ENCODE data around the gene F10.

The F10 gene

DNA sequence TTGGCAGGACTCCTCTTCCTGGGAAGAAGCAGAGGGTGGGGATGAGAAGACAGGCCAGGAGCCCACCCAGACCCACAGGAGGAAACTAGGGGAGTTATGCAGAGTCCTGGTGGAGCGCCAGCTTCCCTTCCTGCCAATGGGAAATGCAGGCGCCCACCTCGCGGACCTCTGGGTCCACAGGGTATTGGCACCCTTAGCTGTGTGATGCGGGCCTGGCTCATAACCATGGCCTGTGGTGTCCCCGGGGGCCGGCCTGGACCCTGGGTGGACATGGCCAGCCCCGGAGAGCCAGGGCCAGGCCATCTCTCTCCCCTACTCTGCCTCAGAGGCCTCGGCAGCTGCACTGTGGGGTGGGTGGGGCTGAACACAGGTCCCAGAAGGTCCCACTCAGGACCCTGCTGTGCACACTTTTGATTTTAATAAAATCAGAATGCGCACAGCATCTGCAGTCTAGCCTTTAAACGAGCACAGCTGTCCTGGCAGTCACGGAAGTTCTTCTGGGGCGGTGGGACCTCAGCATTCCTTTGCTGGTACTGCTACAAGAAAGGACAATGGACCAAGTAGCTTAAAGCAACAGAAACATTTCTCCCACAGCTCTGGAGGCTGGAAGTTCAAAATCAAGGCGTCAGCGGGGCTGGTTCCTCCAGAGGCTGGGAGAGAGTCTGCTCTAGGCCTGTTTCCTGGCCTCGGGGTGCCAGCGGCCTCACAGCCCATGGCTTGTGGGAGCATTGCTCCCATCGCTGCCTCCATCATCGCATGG is 1.8 kb downstream of the F10 start:
- no peaks in the 10 kb centered on the region for H3K27me3 ChIP-seq (ENCODE audit: insufficient read depth, low read length, poor library complexity, severe bottlenecking)
- no peak for TF ChIP-seq EZH2phosphoT487 (IDR thresholded peaks at IDR 0.05; ENCODE audit: borderline replicate concordance)
- TF ChIP-seq, protein P1, sequence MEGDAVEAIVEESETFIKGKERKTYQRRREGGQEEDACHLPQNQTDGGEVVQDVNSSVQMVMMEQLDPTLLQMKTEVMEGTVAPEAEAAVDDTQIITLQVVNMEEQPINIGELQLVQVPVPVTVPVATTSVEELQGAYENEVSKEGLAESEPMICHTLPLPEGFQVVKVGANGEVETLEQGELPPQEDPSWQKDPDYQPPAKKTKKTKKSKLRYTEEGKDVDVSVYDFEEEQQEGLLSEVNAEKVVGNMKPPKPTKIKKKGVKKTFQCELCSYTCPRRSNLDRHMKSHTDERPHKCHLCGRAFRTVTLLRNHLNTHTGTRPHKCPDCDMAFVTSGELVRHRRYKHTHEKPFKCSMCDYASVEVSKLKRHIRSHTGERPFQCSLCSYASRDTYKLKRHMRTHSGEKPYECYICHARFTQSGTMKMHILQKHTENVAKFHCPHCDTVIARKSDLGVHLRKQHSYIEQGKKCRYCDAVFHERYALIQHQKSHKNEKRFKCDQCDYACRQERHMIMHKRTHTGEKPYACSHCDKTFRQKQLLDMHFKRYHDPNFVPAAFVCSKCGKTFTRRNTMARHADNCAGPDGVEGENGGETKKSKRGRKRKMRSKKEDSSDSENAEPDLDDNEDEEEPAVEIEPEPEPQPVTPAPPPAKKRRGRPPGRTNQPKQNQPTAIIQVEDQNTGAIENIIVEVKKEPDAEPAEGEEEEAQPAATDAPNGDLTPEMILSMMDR (conservative IDR thresholded peaks at IDR 0.05; ENCODE audit: low read length), result no peak
- no peak overlapping the region for H3K9ac ChIP-seq (ENCODE audit: low read depth, low read length, poor library complexity, severe bottlenecking)
- H3F3A ChIP-seq (ENCODE audit: low read depth), result no peaks in the 10 kb centered on the region
- H3K9me3 ChIP-seq (ENCODE audit: insufficient read depth, low read depth, low read length), result no peaks in the 10 kb centered on the region
- H3K4me2 ChIP-seq (ENCODE audit: low read depth, low read length, poor library complexity, severe bottlenecking), result no peak overlapping the region
- H3K79me2 ChIP-seq (ENCODE audit: insufficient read depth, low read length), result no peaks in the 10 kb centered on the region
- H3K4me3 ChIP-seq (ENCODE audit: low read length, poor library complexity, severe bottlenecking), result no peak overlapping the region
- no peaks in the 10 kb centered on the region for H3K9me2 ChIP-seq (replicated peaks; ENCODE audit: low read depth, low read length)
- no peaks in the 10 kb centered on the region for H4K20me1 ChIP-seq (ENCODE audit: insufficient read depth, low read length, poor library complexity, severe bottlenecking)
- H3K4me1 ChIP-seq (ENCODE audit: insufficient read depth, low read length, poor library complexity, severe bottlenecking), result no peaks in the 10 kb centered on the region
- H3K36me3 ChIP-seq (ENCODE audit: insufficient read depth, low read length), result no peaks in the 10 kb centered on the region
- H2AFZ ChIP-seq (ENCODE audit: low read length), result no peak overlapping the region

GRCh38 chr13:113125506-113126264 is 3.1 kb downstream of the F10 start:
- H4K20me1 ChIP-seq (ENCODE audit: insufficient read depth, low read length, poor library complexity, severe bottlenecking), result no peaks in the 10 kb centered on the region
- no peaks in the 10 kb centered on the region for H3K79me2 ChIP-seq (ENCODE audit: insufficient read depth, low read length)
- H3K4me3 ChIP-seq (ENCODE audit: low read length, poor library complexity, severe bottlenecking), result no peak overlapping the region
- no peaks in the 10 kb centered on the region for H3K9me2 ChIP-seq (replicated peaks; ENCODE audit: low read depth, low read length)
- no peaks in the 10 kb centered on the region for H3K4me1 ChIP-seq (ENCODE audit: insufficient read depth, low read length, poor library complexity, severe bottlenecking)
- H2AFZ ChIP-seq (ENCODE audit: low read length), result no peak overlapping the region
- H3K9ac ChIP-seq (ENCODE audit: low read depth, low read length, poor library complexity, severe bottlenecking), result no peak overlapping the region
- no peaks in the 10 kb centered on the region for H3K36me3 ChIP-seq (ENCODE audit: insufficient read depth, low read length)
- no peaks in the 10 kb centered on the region for H3K9me3 ChIP-seq (ENCODE audit: insufficient read depth, low read depth, low read length)
- no peaks in the 10 kb centered on the region for H3K27me3 ChIP-seq (ENCODE audit: insufficient read depth, low read length, poor library complexity, severe bottlenecking)
- no peaks in the 10 kb centered on the region for H3F3A ChIP-seq (ENCODE audit: low read depth)
- no peak overlapping the region for H3K4me2 ChIP-seq (ENCODE audit: low read depth, low read length, poor library complexity, severe bottlenecking)
- TF ChIP-seq EZH2phosphoT487 (IDR thresholded peaks at IDR 0.05; ENCODE audit: borderline replicate concordance), result no peak
- TF ChIP-seq, protein P1 (conservative IDR thresholded peaks at IDR 0.05; ENCODE audit: low read length), result no peak

GRCh38 chr13:113126265-113127150 is 3.9 kb downstream of the F10 start:
- Histone ChIP-seq H3K79me2 (ENCODE audit: insufficient read depth, low read length) (no peaks in the 10 kb centered on the region), H3K4me1 (ENCODE audit: insufficient read depth, low read length, poor library complexity, severe bottlenecking) (no peaks in the 10 kb centered on the region), H3K36me3 (ENCODE audit: insufficient read depth, low read length) (no peaks in the 10 kb centered on the region), H2AFZ (ENCODE audit: low read length) (no peak overlapping the region), H3K4me3 (ENCODE audit: low read length, poor library complexity, severe bottlenecking) (no peak overlapping the region), H4K20me1 (ENCODE audit: insufficient read depth, low read length, poor library complexity, severe bottlenecking) (no peaks in the 10 kb centered on the region), H3F3A (ENCODE audit: low read depth) (no peaks in the 10 kb centered on the region), H3K27me3 (ENCODE audit: insufficient read depth, low read length, poor library complexity, severe bottlenecking) (no peaks in the 10 kb centered on the region), H3K9me2 (replicated peaks; ENCODE audit: low read depth, low read length) (no peaks in the 10 kb centered on the region), H3K9me3 (ENCODE audit: insufficient read depth, low read depth, low read length) (no peaks in the 10 kb centered on the region), H3K4me2 (ENCODE audit: low read depth, low read length, poor library complexity, severe bottlenecking) (no peak overlapping the region), H3K9ac (ENCODE audit: low read depth, low read length, poor library complexity, severe bottlenecking) (no peak overlapping the region)
- no peak for TF ChIP-seq EZH2phosphoT487 (IDR thresholded peaks at IDR 0.05; ENCODE audit: borderline replicate concordance)
- TF ChIP-seq, protein P1 (conservative IDR thresholded peaks at IDR 0.05; ENCODE audit: low read length), result no peak
